HG03045 (cell line): Measurements from ENCODE around the gene AGBL1.
"Not testable (repeated sequence)": the region's sequence is repeated elsewhere in the genome, so short reads cannot be mapped to it uniquely, and the experiment has no call there.

Experiments
- ATAC-seq: cut with Tn5 transposase; IDR thresholded peaks from one replicate; pipeline ENCODE4 v1.9.1; 2021; ENCODE audit warnings: mild to moderate bottlenecking, moderate library complexity; ENCODE audit not compliant: unreplicated experiment

Gene AGBL1

DNA sequence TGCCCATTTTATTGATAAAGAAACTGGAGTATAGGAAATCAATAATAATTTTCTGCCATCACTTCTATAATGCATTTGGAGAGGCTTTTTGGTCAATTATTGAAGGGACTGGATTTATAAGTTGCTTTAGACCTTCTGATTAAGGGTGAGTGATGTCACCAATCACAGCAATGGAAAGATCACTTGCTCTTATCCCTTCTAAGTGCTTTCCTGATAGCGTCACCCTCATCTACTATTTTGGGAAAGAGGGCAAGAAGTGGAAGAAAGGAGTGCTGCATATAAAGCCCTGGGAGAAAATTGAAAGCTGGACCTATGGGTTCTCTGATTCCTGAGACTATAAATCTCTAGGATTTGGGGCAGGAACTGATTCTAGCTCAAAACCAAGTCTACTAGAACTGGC lies 771.3 kb downstream of the AGBL1 start:
- no peak for ATAC-seq

DNA sequence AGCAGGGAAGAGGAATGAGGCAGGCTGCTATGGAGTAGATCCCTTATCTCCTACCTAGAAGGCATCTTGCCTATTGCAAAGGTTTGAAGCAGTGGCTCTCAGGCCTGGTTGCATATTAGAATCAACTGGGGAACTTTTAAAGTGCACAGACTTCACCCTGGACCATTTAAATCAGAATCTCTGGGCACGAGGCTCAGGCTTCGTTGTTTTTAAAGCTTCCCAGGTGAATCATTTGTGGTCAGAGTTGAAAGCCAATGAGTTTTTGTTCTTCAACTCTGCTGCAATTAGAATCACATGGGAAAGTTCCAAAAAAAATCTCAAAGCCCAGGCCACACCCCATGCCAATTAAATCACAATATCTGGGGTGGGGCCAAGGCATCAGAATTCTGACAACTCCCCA lies 773.1 kb downstream of the AGBL1 start:
- no peak for ATAC-seq

DNA sequence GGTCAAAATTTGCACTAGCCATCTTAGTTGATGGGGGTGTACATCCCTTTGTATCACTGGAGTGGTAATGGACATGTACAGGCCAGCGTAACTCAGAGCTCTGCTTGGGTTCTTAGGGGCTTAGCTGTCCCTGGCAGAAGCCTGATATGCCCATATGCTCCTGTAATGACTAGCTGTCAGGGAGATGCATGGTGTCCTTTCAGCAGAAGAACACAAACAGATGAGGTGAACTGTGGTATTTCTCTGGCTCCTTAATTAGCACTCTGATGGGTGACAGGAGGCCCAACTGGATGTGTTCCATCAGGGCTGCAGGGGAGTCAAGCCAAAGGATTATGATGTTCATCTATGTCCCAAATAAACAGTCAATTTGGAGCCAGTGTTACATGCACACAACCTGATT lies 774.5 kb downstream of the AGBL1 start:
- ATAC-seq = no peak

DNA sequence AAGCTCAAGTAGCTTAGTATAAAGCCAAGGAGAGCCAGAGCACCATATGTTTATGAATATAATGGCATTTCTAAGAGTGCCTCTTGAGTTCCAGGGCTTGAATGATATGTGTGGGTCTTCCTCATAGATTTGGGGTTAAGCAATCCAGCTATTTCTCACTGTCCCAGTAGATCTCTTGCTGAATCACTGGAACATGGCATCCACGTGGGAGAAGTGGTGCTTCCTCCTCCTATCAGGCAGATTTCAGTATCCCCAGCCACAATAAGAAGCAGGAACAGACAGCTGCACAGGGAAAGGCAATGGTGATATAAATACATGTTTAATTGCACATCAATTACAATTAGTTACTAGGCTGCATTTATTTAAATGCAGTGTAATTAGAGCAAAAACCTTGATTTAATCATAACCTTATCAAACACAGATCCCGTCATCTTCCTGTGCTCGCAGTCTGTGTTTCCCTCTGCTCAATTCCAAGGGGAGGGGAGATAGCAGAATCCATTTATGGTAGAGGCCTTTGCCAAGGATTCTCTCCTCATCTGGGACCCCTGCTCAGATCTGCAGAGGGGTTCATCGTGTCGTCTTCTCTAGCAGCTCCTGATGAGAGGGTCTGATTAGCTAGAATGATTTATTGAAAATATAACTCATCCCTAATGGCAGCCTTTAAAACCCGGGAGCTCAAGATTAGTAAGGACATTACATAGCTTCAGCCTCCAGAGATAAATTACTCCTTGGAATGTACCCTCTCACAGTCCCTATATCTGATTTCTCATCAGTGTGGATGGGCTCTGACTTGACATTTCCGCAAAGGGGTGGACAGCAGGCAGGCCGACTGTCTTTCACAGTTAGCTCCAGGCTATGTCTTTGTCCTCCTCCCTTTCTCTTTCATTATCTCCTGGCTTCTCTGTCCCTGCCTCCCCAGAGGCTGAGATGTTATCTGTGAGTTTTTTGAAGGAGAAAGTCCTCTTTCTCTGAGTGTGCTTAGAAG lies 775.9 kb downstream of the AGBL1 start:
- no peak for ATAC-seq

DNA sequence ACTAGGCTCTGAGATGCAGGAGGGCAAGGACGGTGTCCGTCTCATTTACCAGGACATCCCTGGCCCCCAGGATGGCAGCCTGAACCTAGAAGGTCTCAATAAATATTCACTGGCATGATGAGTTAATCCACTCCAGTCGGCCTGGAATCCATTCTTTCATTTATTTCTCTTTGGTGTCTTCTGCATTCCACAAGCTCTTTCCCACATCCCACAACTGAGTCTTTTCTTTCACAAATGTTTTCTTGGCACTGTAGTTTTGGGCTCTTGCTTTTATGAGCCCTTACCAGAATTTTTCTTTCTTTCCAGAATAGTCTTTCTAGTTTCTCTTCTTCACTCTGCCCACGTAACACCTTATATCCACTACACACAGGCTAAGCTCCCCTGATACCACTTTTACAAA lies 778.0 kb downstream of the AGBL1 start:
- ATAC-seq = no peak

DNA sequence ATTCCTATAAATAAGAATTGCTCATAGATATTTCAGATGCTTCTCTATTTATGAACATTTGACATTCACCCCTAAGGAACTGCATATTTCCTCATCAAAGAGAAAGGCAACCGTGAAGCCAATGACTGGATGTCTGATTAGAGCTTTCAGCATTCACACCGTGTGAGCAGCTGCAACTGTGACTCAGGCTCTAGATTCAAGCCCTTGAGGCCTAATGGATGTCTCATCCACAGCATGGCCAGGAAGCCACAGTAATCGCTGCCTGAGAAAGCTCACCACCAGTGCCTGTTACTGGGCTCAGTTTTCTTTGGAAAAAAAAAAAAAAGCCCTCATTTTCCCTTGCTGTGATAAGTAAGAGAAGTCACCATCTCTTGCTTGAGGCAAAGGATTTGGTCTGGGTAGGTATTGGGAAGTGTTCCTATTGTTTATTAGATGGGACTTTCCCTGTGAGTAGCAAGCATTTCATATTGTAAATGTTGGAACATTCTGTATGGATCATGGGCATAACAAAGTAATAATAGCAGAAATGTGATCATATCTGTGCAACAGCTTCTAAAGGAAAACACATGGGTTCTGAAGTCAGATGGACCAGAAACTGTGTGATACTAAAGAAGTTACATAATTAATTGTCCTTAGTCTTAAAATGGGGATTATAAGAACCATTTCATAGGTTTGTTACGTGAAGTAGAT lies 783.7 kb downstream of the AGBL1 start:
- ATAC-seq = no peak

DNA sequence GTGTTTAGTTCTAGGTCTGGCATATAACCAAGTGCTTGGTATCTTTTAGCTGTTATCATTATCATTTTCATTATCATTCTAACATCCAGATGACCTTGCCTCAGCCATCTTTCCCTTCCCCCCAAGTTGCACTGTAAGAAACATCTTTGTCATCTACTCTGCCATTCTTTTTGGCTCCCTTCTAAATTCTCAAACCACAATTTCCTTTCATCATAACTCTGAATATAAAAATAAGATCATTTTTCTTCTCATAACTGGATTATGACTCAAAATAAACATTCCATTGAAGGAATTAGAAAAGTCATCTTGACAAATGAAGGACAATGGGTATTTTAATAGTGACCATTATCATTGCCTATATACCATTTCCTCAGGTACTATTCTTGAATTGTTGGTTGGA lies 786.2 kb downstream of the AGBL1 start:
- no peak for ATAC-seq

DNA sequence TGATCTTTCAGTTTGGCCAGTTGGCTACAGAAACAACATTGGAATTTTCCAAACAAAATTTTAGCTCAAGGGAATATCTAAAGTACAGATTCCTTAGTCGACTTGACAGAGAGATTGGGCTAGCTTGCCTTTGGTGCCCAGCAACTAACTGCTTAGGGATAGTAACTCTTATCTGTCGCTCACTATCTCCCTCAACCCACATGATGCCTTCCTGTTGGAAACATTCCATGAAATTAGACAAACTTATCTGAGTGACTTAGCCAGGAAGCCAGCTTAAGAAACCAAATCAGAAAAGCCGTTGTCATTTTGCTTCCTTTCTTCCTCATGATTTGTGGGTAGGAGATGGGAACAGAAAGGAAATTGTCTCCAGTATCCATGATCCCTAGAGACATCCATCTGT lies 791.2 kb downstream of the AGBL1 start:
- ATAC-seq = no peak

DNA sequence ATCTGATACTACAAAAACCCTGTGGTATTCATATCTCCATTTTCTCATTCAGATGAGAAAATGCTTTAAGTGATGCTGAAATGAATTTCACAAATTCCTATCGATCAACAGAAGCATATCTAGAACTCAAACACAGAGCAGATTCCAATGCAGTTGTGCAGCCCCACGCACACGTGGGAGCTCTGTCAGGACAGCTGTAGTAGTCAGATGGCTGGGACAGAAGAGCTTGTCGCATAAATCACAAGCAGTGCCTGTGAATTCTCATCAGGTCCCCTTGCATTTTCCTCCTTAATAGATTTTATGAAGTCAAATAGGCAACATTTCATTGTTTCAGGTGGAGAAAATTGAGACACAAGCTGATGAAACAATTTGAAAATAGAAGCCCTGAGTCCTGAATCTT lies 792.3 kb downstream of the AGBL1 start:
- ATAC-seq = no peak

DNA sequence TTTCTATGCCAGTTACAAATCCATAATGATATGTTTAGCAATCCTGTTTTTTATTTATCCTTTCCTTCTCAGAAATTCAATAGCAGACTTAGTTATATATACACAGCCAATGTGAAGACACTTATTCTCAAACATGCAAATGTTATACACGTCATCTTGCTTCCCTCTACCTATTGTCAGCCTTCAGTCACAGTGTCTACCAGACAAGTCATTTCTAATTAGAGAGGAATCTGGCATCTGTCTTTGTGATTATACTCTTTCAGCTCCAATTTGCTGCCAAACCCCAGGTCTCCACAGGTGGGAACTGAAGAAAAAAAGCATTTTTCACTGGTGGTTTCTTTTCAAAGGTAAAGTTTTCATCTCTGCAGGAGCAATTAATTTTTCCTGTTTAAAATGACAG lies 793.1 kb downstream of the AGBL1 start:
- no peak for ATAC-seq

DNA sequence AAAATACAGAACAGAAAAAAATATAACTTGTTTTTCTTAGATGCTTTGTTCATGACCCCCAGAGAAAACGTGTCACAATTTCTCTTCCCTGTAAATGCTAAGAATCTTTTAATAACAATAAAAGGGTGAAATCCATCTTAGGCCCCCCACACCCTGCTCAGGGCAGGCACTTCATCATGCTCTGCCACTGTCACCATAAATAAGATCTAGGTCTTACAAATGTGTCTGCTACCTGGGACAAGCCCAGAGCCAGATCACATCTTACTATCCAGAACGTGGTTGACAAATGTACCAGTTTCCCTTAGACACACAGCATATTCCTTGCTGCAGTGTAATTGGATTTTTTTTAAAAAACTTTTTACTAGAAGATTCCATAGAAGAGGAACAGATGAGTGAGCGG lies 795.4 kb downstream of the AGBL1 start:
- ATAC-seq = no peak

DNA sequence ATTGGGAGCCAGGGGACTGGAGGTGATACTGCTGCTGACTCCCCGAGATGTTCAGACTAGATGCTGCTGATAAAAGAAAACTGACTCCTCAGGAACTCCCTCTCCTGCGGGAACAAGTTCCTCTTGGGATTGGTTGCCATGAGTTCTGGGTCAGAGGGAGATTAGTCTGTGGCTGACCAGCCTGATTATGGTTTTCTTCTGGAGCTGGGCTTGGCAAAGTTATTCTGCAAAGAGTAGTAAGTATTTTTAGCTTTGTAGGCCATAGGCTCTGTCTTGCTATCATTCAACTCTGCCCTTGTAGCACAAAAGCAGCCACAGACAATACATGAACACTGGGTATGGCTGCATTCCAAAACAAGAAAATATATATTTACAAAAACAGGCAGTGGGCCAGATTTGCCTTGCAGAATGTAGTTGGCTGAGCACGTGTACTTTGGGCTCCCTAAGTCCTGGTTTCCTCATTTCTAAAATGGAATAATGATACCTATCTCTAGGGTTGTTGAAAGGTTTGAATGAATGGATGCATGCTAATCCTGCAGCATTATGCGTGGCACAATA lies 796.8 kb downstream of the AGBL1 start:
- ATAC-seq = no peak

DNA sequence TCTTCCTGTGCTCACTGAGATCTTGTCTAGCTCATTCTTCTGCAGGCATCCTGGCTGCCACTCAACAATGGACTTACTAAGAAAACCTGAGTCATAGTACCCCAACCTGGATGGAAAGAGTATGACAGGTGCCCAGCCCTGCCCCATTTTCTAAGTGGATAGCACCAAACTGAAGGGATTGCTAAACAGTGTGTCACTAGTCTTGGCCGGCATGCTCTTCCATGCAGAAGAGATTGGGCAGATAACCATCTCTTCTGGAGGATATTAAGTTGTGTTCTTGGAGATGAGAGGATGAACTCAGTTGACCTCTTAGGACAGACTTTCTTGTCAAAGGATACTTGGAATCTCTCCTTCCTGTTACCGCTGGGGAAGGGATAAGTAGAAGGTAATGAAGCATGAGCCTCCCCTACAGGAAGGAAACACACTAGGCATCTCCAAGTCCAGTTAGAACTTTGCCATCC lies 797.5 kb downstream of the AGBL1 start:
- no peak for ATAC-seq

DNA sequence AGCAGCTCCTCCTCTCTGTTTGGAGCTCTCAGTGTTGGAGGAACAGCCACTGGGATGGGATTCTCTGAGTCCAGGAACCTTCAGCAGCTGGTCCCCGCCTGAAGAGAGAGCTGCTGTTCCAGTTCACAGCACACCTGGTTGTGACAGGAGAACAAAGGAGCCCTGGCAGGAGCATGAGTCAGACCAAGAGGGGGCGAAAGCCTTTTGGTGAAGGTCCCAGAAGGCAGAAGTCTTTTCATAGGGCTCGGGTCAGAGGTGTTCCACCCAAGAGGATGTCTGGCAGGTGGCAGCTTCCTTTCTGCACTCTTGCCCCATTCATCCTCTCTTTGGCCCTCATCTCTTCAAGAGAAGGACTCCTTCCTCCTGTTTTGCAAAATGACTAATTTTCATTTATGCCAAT lies 799.2 kb downstream of the AGBL1 start:
- ATAC-seq = not testable (repeated sequence)

DNA sequence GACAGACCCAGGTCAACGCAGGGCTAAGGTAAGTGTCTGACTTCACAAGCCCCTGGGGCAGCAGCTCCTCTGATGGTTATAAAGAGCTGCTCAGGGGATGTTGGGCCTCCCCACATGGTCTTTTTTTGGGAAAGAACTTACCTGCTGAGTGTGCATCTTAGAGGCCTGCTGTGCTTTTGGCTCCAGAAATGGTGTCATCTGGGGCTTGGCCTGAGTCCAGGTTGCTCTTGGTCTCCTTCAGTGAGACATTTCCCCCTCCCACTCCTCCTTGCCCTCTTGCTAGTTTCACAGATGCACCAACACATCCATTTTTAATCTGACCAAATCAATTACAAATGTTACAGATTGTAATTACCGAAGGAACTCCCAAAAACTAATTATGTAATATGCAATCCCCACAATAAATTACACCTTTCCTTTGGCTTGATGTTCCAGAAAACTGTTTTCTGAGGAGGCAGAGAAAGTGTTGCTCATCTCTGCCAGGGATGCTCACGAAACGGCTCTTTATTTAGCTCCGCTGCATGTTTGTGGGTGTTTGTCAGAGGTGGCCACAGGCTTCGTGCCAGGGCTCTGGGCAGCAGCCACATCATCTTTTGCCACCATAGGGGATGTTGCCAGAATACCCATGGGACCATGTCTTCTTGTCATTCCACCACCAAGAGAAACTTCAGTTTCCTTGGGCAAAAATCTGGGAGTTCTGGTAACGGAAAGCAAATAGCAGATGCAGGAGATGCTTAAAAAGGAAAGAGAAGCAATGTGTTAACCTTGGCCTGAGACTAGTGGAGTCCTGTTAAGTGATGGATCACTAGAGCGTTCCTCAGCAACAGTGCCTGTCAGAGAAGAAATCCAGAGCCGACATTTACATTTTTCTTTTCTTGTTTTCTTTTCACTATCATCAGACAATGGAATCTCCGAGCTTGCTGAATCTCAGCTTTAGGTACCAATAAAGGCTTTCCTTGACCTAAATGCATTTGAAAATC lies 799.9 kb downstream of the AGBL1 start:
- no peak for ATAC-seq

DNA sequence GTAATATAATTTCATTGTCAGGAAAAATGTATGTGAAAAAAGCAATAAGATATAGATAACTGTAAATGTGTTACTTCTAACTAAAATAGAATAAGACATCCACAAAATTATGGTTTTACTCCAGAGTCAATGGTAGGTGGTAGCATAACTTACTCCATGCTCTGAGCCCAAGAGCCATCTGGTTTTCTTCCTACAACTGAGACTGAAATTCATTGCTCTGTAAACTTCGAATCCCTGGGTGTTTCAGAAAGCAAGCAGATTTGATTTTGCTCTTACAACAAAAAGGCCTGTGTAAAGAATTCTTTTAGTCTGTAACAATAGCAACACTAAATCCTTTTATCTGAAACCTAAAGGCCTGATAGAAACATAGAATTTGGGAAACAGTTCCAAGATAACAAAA lies 805.9 kb downstream of the AGBL1 start:
- no peak for ATAC-seq

DNA sequence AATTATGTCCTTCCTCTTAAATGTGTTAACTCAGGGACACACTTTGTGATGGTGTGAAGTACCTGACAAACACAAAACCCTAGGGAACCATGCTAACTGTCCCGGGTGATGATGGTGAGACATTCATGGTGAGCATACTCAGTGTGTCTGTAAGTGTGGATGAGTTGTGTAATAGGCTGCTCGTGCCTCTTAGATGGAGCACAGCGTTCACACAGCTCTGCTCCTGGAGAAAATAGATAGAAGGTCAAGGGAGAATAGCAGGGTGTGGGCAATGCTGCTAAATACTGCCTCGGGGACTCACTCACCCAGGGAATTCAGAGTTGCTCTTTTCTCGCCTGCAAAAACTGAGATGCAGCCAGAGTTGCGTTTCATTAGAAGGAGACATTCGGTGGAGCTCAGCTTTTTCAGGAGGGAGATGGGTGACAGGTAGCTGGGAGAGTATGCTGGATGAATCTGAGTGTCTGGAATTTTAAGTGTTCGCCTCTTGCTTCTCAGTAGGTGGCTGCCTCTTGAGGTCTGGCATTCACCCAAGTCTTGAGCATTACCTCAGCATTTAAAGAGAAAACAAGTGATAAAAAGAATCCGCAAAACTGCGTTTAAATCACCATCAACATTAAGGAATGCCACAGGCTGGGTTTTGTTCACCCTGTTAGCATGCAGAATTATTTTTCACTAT lies 813.2 kb downstream of the AGBL1 start:
- ATAC-seq = no peak

DNA sequence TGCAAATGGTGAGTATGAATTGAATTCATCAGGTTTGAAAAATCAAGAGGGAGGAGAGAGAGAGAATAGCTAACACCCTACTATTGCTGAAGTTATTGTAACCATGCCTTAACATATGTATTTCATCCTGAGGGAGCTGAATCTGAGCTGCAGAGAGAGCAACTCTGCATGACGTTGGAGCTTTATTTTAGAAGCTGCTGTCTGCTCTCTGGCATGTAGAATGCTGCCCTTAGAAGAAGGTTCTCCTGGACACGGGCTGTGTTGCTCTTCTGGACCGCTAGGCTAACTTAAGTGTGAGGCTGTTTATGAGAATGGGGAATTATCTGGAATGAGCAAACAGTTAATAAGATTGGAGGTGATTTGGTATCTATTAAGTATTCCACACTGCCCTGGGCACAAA lies 814.6 kb downstream of the AGBL1 start:
- ATAC-seq = no peak

DNA sequence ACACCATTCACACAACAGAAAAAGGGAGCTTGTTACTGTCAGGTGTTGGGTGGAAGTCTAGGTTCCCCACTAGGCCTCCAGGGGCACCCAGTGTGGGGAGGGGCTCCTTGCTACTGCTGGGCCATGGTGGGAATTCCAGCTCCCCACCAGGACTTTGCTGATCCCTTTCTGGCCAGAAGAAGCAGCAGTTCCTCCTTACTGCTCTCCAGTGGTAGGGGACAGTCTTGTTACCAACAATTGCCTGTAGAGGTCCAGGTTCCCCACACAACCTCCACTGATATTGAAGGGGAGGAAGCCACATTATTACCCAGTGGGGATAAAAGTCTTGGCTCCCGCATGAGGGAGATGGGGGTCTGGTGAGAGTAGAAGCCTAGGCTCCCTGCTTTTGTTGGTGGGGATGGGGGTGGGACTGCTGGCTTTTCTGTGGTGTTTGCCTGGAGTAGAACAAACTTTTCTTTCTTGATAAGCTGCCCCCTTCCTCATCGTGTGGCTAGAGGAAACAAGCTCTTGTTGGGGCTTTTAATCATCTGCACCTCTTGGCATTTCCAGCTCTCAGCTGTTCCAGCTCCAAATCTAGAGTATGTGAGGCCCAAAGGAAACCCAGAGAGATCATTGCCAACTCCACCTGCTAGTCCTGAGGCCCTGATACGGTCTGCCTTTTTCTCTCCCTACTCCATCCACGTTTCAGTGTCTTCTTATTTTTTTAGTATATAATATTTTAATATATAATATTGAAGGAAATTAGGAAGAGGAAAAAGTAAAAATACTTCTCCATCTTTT lies 824.2 kb downstream of the AGBL1 start:
- ATAC-seq = no peak
